ENCODE measurements around the gene PLAC8.

Gene PLAC8

GRCh38 chr4:83109480-83110222 lies 4.9 kb downstream of the PLAC8 start:
- peak overlapping the region; percentile 48 for H3K4me3 ChIP-seq (replicated peaks; ENCODE audit: low read depth, low read length)
- no peak for TF ChIP-seq CTCF (IDR thresholded peaks at IDR 0.05; ENCODE audit: low read depth, low read length, missing control alignments)
- no peak for DNase-seq (ENCODE audit: extremely low read depth, low read depth)

GRCh38 chr4:83108101-83108861 lies 6.2 kb downstream of the PLAC8 start:
- H3K4me3 ChIP-seq (replicated peaks; ENCODE audit: low read depth, low read length): no peak overlapping the region
- TF ChIP-seq CTCF (IDR thresholded peaks at IDR 0.05; ENCODE audit: low read depth, low read length, missing control alignments): no peak
- DNase-seq (ENCODE audit: extremely low read depth, low read depth): no peak

GRCh38 chr4:83107631-83108030 lies 6.9 kb downstream of the PLAC8 start:
- no peak overlapping the region for H3K4me3 ChIP-seq (replicated peaks; ENCODE audit: low read depth, low read length)
- DNase-seq (ENCODE audit: extremely low read depth, low read depth): no peak
- no peak for TF ChIP-seq CTCF (IDR thresholded peaks at IDR 0.05; ENCODE audit: low read depth, low read length, missing control alignments)

DNA sequence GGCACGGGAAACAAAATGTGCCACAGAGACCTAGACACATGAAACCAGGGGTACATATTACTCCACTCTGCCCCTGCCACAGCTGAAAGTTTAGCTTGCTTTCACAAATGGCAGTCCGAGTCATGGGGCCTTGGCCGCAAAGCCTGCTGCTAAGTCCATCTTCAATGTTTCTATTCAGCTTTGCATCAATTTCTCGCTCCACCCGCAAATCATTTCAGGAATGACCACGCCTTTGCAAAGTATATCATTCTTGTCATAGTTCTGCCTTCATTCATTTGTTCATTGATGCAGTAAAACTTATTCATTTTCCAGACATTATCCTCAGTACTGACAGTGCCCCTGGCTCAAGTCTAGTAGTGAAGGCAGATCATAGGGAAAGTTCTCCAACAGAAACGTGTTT lies 9.5 kb downstream of the PLAC8 start:
- TF ChIP-seq CTCF (IDR thresholded peaks at IDR 0.05; ENCODE audit: low read depth, low read length, missing control alignments): no peak
- no peak for DNase-seq (ENCODE audit: extremely low read depth, low read depth)
- H3K4me3 ChIP-seq (replicated peaks; ENCODE audit: low read depth, low read length): no peak overlapping the region

DNA sequence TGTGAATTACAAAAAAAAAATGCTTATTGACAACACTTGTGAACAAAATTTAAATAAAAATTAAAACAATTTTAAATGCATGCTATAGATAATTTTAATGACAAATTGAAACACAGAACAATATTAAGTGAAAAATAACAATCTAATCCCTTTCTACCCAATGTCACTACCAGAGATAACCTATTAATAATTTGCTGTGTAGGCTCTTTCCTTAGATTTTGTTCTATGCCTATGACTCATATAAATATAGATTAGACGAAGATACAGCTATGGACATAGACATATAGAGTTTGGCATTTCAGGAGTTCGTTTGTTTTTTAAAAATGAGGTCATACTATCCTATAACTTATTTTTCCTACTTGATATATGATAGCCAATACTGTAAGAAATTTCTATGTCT lies 18.1 kb downstream of the PLAC8 start:
- H3K4me3 ChIP-seq (replicated peaks; ENCODE audit: low read depth, low read length): no peak overlapping the region
- DNase-seq (ENCODE audit: extremely low read depth, low read depth): no peak
- no peak for TF ChIP-seq CTCF (IDR thresholded peaks at IDR 0.05; ENCODE audit: low read depth, low read length, missing control alignments)

DNA sequence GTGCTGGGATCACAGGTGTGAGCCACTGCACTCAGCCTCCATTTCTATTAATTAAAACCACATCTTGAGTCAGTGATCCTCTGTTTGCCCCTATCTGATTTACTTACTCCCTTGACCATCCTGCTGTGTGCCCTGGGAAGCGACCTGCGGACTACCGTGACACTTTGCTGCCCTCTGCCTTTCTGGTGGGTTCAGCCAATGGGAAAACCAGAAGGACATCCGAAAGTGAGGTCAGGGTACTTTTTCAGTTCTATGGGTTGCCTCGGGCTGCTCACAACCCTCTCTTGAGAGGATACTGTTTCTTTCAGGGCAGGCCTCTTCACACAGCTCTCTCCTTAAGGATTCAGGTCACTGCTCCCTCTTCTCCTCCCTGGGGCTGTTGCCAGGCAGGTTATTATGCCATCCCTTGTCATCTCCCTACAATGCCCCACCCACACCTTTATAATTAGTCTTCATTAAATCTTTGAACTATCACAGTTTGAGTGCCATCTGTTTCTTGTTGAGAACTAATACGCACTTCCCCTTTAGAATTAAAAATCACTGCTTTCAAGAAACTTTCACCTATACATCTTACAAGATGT lies 21.4 kb downstream of the PLAC8 start:
- DNase-seq (ENCODE audit: extremely low read depth, low read depth): no peak
- no peak overlapping the region for H3K4me3 ChIP-seq (replicated peaks; ENCODE audit: low read depth, low read length)
- no peak for TF ChIP-seq CTCF (IDR thresholded peaks at IDR 0.05; ENCODE audit: low read depth, low read length, missing control alignments)
